ENCODE measurements around the gene SMARCB1.

The SMARCB1 gene

GRCh38 chr22:23840026-23840425 lies 53.3 kb downstream of the SMARCB1 start:
- DNase-seq (ENCODE audit: insufficient read length, low spot score), result no peak
- FAIRE-seq, result no peak
- no peak for TF ChIP-seq CTCF (IDR thresholded peaks at IDR 0.05; ENCODE audit: insufficient read depth, missing control alignments)

- FAIRE-seq, result no peak
Measured at GRCh38 chr22:23841292-23841691, 54.5 kb downstream of the SMARCB1 start.

GRCh38 chr22:23841736-23842445 lies 55.1 kb downstream of the SMARCB1 start:
- TF ChIP-seq CTCF (IDR thresholded peaks at IDR 0.05; ENCODE audit: insufficient read depth, missing control alignments), result no peak
- DNase-seq (ENCODE audit: insufficient read length, low spot score) (no peak), FAIRE-seq (no peak)

More at GRCh38 chr22:23841292-23841691, 54.5 kb downstream of the SMARCB1 start:
- no peak for DNase-seq (ENCODE audit: insufficient read length, low spot score)
- TF ChIP-seq CTCF (IDR thresholded peaks at IDR 0.05; ENCODE audit: insufficient read depth, missing control alignments), result no peak

- DNase-seq (ENCODE audit: insufficient read length, low spot score) (no peak), FAIRE-seq (no peak)
- no peak for TF ChIP-seq CTCF (IDR thresholded peaks at IDR 0.05; ENCODE audit: insufficient read depth, missing control alignments)
Measured at GRCh38 chr22:23842599-23842998, 55.8 kb downstream of the SMARCB1 start.

- DNase-seq (ENCODE audit: insufficient read length, low spot score) (no peak), FAIRE-seq (no peak)
- no peak for TF ChIP-seq CTCF (IDR thresholded peaks at IDR 0.05; ENCODE audit: insufficient read depth, missing control alignments)
Measured at GRCh38 chr22:23844739-23845202, 58.0 kb downstream of the SMARCB1 start.

- FAIRE-seq (no peak), DNase-seq (ENCODE audit: insufficient read length, low spot score) (no peak)
- TF ChIP-seq CTCF (IDR thresholded peaks at IDR 0.05; ENCODE audit: insufficient read depth, missing control alignments), result no peak
Measured at GRCh38 chr22:23845265-23846080, 58.7 kb downstream of the SMARCB1 start.

GRCh38 chr22:23846081-23846469 lies 59.3 kb downstream of the SMARCB1 start:
- DNase-seq (ENCODE audit: insufficient read length, low spot score) (no peak), FAIRE-seq (no peak)
- TF ChIP-seq CTCF (IDR thresholded peaks at IDR 0.05; ENCODE audit: insufficient read depth, missing control alignments), result no peak
